DMS 273 (cell line): ENCODE data around the gene ATAD1.
A peak's percentile ranks its signal among the peaks of the same experiment; 100 is the strongest.
"Not testable (repeated sequence)": the region's sequence is repeated elsewhere in the genome, so short reads cannot be mapped to it uniquely, and the experiment has no call there.

ENCODE experiments used
- DNase-seq: peaks from one replicate; lab custom pipeline; 2025; ENCODE audit not compliant: unreplicated experiment; lab: John Stamatoyannopoulos, UW

The ATAD1 gene

DNA sequence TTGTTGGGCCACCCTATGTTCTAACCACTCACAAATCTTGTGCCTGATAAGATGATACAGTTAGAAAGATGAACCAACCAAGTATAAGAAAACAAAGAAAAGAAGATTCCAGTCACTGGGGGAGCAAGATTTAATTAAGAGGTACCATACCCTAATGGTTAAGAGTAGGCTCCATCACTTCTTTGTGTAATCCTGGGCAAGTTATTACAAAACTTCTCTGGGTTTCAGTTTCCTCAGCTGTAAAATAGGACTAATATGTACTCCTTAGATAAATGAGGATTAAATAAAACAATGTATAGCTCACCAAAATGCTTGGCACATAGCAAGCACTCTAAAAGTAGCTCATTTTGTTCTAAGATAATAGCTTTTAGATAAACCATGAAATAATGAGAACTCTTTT is 58.5 kb downstream of the ATAD1 start:
- no peak for DNase-seq

DNA sequence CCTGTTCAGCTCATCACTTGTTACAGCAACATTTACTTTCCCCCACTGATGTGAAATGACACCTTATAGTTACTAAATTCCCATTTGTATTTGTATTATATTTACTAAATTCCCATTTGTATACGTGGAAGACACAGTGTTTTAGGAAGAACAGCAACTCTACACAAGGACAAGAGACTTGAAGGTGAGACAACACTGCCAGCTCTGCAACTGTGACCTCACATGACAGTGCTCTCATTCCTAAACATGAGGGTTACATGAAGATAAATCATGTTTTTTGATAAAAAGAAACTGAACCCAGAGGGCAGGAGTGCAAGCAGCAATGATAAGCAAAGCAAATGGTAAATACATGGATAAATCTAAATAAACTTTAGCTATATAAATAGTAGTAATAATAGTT is 60.3 kb downstream of the ATAD1 start:
- DNase-seq, result no peak

DNA sequence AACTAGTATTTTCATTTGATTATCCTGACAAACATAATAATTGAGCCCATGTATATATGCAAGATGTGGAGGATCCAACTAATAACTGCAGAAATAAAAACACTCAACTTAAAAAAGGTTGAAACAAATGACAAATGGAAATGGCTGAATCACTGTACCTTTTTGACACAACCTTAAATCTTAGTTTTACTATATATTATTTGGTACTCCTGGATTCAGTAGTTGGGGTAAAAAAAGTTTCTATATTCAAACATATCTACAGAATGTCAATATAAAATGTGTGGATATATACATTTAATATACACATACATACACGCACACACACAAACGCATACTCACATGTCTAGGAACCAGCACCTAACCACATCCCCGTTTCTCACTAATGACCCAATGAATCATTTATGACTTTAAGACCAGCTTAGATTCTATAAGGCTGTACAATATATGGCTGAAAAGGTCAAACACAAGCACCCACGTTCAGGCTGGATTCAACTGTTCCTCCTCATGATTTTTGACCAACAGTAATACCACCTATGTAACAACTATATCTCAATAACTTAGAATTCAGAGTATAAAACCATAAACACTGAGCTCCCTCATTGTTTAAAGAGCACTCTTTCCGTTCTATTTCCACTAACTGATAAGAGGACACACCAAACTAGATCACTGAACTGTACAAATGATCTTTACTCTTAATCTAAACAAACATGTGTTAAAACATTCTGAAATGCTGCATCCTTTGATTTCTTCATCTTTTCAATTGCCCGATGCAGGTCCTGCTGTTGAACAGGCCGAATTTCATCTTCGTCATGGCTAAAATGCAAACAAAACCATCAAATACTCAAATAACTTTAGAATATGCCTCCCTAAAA is 63.8 kb downstream of the ATAD1 start:
- DNase-seq, result no peak

DNA sequence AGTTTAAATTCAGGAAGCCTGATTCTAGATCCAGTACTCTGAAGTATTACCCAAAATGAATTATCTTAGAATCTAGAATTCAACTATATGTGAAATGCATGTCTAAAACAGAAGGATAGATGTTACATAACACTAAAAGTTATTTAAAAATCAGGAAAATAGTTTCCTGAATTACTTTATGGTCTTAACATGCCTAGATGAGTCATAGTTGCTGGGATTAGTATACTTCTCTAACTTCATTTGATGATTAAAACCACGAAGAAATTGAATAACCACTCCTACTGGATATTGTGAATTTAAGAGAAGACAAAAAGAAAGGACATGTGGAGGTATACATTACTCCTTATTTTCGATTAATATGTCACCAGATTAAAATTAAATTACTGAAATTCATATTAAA is 65.5 kb downstream of the ATAD1 start:
- no peak for DNase-seq

DNA sequence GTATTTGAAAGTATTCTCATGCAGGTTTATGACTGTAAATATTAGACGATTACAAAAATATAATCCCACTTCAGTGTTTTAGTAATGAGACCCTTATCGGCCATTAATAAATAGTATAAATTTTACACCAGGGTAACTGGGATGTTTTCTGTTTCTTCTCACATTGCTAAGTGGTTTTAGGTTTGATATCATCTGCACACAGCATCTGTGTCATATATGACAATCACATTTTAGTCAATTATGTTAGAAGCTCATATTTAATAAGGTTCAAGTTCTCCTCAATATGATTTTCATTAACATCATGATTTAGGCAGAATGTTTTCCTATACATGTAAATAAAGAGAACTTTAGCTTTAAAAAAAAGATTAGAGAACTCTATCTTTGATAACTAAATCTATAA is 66.8 kb downstream of the ATAD1 start:
- no peak for DNase-seq

DNA sequence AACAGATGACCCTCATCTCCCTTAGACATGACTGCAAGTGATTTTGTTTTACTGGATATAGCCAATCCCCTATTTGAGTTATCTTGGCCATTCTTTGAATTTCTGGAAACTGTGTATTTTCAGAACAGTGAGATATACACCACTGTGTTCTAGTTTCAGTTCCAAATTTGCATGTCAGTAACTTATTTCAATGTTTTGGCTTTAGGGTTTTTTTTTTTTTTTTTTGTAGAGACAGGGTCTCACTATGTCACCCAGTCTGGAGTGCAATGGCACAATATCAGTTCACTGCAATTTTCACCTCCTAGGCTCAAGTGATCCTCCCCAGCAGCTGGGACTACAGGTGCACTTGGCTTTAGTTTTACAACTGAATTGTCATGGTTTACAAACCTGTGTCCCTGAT is 67.2 kb downstream of the ATAD1 start:
- no peak for DNase-seq

DNA sequence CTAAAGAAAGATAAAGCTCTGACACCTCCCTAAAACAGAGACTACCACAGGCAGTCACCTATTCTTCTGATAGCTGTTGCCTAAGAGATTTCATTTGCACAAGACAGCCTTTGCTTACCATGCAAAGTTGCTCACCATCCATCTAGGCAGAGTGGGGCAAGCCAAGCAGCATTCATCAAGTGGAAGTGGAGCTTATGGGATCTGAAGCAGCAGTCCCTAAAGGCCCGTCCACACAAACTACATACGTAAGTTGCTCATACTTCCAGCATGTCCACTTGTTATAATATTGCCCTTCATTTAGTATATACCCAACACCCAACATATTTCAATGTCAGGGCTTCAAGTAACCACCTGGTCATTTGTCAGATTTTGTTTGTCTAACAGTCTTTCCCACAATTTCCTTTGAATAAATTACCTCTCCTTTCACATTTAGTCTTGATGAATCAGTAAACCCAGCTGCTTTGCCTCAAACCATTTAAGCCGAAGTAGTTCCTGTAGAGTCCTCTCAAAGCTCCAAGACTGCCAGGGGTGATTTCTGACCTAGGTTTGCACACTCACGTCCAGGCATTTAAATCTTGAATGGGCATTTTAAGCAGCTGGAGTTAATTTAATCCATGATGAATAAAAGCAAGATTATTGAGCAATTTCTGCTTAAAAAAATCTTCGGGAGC is 67.9 kb downstream of the ATAD1 start:
- DNase-seq, result no peak

DNA sequence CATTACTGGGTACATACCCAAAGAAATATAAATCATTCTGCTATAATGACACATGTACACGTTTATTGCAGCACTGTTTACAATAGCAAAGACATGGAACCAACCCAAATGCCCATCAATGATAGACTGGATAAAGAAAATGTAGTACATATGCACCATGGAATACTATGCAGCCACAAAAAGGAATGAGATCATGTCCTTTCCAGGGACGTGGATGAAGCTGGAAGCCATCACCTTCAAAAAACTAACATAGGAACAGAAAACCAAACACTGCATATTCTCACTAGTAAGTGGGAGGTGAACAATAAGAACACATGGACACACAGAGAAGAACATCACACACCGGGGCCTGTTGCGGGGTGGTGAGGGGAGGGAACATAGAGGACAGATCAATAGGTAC is 69.8 kb downstream of the ATAD1 start:
- DNase-seq, result not testable (repeated sequence)

DNA sequence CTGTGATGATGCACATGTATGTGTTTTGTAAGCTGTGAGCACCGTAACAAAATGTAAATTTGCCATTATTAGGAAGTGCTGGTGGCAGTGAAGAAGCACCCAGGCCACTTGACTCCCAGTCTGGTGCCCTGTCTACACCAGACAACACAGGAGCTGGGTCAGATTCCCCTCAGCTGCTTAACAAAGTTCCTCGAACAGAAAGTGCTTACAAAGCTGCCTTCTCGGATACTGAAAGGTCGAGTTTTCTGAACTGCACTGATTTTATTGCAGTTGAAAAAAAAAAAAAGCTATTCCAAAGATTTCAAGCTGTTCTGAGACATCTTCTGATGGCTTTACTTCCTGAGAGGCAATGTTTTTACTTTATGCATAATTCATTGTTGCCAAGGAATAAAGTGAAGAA is 71.1 kb downstream of the ATAD1 start:
- no peak for DNase-seq

DNA sequence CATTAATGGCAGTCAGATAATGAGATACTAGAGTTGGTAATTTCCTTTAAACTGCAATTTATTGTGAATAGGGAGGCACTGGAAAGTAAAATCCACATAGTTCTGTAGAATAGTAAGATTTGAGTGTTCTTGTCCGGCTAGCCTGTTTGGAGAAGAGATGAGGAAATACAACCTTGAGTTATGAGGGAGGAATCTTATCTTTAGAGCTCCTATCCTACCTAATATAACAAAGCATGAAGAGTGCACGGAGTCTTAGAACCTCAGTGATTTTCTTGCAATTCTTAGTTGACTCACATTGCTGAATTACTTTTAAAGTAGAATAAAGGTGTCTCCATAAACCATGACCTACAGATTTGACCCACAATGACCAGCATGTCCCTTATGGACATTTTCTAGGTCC is 73.4 kb downstream of the ATAD1 start:
- DNase-seq, result no peak

DNA sequence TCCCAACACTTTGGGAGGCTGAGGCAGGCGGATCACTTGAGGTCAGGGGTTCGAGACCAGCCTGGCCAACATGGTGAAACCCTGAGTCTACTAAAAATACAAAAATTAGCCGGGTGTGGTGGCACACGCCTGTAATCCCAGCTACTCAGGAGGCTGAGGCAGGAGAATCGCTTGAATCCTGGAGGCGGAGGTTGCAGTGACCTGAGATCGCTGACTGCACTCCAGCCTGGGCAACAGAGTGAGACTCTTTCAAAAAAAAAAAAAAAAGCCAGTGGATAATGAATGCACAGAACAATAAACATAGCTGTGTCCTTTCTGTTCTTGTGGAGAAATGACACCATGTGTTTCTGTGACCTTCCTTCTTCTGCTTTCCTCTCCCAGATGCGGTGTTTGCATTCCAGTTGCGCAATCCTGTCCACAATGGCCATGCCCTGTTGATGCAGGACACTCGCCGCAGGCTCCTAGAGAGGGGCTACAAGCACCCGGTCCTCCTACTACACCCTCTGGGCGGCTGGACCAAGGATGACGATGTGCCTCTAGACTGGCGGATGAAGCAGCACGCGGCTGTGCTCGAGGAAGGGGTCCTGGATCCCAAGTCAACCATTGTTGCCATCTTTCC is 74.9 kb downstream of the ATAD1 start:
- DNase-seq, result not testable (repeated sequence)

DNA sequence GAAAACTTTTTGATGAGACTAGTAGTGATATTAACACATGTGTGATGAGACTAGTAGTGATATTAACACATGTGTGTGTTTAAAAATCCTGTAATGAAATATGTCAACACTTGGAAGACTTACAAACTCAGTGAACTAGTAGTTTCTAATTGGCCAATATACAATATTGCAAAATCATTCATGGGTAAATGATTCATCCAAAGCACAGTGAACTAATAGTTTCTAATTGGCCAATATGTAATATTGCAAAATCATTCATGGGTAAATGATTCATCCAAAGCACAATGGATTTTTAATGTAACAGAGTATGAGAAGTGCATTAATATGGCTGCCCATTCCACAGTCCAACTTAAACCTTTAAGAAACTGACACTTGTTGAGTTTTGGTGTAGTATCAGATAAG is 77.8 kb downstream of the ATAD1 start:
- no peak for DNase-seq

DNA sequence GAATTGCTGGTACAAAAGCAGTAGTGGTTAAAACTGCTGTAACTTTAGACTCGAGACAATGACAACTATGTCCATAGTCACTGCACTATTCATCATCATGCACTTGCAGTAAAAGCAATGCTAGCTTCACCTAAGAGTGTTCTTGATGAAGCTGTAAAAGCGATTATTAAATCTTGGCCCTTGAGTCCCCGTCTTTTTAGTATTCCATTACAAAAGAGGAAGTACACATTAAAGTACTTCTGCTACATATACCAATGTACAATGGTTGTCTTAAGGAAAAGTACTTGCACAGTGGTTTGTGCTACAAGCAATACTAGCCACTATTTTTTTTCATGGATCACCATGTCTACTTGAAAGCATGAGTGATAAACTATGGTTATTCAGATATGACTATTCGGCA is 78.3 kb downstream of the ATAD1 start:
- DNase-seq, result no peak

DNA sequence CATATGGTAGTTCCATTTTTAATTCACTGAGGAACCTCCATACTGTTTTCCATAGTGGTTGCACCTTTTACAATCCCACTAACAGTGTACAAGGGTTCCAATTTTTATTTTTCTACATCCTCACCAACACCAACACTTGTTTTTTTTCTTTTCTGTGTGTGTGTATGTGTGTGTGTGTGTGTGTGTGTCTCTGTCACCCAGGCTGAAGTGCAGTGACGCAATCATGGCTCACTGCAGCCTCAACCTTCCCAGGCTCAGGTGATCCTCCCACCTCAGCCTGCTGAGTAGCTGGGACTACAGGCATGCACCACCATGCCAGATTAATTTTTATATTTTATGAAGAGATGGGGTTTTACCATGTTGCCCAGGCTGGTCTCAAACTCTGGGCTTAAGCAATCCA is 79.8 kb downstream of the ATAD1 start:
- DNase-seq, result not testable (repeated sequence)

DNA sequence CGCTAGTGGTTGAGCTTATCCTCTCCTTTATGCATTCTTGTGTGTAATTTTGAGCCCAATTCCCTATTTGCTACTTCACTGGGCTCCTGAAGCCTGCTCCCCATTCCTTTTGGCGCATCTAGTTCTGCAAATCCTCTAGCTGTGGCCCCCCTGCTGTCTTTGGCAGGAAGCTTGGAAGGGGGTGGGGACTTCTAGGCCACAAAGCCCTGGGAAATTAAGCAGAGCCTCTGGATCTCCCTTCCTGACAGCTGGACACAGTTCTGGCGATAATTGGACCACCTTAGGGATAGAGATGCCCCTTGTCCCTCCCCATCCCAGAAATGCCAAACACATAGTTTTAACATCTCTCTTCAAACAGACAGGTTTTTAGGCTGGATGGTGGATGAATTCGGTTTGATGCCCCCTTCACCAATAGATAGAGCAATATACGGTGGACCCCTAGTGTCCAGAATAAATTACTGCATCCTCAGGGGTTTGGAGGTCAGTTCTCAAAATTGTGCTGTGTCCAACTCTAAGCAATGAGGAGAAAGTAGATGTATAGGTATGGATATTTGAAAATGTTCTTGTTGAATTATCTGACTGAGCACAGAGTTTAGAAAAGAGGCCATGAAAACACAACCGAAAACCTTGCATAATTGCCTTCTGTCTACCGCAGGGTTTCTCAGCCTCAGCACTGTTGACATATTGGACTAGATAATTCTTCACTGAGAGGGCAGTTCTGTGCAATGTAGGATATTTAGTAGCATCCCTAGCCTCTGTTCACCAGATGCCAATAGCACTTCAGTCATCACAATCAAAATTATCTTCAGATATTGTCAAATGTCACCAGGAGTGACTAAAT is 82.8 kb downstream of the ATAD1 start:
- peak; percentile 66 for DNase-seq

DNA sequence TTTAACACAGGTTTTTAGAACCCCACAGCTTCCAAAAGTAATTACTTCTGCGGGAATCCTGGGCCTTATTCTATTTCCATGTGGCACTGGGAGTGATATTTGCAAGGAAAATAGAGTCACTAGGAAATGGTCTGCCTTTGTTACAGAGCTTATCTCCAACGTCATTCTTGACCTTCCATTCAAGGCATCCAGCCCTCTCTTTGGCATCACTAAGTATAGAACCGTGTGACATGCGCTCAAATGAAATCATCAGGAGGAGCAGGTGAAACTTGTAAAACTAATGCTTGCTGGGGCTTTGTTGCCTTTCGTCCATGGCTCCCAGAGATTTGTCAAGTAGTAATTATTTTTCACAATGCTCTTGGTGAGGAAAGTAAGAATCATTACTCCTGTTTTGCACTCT is 84.9 kb downstream of the ATAD1 start:
- no peak for DNase-seq

DNA sequence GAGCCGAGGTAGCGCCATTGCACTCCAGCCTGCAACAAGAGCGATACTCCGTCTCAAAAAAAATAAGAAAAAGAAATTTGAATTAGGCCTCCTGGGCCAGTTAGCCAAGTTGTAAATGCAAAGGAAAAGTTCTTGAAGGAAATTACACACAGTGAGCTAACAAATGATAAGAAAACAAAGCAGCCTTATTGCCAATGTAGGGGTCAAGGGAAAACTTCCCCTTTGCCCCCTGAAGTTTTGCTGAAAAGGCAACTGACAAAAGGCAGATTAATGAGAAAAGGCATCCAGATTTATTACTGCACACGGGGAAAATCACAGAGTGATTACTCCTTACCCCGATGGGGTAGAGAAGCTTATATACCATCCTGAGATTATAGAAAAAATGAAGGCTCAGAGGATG is 88.1 kb downstream of the ATAD1 start:
- no peak for DNase-seq

DNA sequence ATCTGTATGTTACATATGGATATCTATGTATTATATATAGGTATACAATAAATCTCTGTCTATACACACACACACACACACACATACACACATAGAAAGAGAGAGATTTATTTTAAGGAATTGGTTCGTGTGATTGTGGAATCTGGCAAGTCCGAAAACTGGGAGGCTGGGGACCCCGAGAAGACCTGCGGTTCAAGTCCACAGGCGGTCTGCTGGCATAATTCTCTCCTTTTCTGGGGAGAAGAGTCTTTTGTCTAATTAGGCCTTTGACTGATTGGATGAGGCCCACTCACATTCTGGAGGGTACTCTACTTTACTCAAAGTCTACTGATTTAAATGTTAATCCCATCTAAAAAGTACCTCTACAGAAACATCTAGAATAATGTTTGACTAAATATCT is 93.2 kb downstream of the ATAD1 start:
- no peak for DNase-seq

DNA sequence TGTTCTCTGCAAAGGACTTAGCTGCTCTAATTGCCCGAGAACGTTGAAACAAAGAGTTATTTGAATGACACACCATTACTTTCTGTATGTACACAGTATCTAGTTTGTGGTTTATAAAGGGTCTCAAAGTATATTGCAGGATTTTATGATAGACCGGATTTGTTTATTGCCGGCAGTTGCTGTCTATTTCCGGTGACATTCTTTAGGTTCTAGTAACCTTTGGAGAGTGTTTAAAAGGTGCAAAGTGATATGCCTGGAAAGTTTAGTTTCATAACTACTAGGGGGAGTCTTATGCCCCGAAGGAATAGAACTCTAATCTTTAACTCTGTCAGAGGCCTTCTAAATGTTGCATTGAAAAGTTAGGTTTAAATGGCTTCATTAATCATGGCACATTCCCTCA is 94.5 kb downstream of the ATAD1 start:
- no peak for DNase-seq

DNA sequence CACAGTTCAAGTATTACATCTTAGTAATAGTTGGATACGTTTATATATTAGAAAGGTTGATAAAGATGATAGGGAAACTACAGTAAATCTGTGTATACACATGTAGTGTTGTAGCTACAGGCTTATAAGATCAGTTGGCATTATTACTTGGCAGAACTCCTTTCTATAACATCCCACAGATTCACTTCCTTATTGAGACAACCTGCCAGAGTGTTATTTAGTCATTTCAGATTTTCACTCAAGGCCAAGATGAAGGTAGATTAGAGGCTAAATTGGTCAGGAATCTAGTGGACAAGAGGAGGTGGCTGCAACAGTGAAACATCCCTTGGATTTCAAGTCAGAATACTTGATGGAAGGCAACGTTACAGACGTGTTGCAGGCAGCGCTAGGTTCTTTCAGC is 95.3 kb downstream of the ATAD1 start:
- DNase-seq, result no peak

DNA sequence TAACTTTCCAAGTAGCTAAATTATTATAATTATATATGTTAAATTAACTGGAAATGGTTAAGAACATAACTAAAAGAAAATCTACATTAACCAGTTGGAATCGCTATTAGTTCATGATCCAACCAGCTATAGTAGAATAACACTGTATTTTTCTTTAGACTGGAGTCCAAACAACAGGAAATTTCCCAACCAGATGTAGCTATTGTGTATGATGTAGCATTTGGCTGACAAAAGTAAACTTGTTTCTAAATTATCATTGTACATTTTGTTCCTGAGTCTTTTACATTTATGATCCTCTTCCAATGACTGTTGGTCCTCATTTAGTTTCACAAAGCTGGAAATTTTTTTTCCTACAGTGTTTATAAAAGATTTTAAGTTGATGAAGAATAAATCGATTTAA is 96.2 kb downstream of the ATAD1 start:
- no peak for DNase-seq
